COLO829 (cell line): ENCODE measurements around the gene SSH2.
A peak's percentile ranks its signal among the peaks of the same experiment; 100 is the strongest.
"Not testable (repeated sequence)": the region's sequence is repeated elsewhere in the genome, so short reads cannot be mapped to it uniquely, and the experiment has no call there.

ENCODE experiments used
- DNase-seq: peaks from one replicate; pipeline ENCODE4 v3.0.0; 2012; ENCODE audit warnings: low spot score

Gene SSH2

GRCh38 chr17:29930409-29931010 is 482 bp upstream of the SSH2 start:
- DNase-seq, result no peak

- no peak for DNase-seq
These were observed 959 bp downstream of the SSH2 start for GRCh38 chr17:29929006-29929532.

DNA sequence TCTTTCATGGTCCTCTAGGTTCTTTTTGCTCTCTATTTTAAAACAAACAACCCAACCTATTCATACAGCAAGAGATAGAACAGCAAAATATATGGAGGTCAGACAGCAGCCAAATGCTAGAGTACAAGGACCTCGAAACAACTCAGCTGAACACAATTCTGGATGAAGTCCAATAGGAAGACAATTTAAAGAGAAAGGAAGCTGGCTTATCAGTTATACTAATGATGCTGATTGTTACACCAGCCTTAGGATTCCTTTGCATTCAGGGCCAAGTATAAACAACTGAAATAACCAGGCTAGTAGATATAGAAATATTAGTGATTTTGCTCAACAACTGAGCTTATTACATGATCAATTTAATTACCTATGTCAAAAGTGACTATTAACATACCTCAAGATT is 2.5 kb downstream of the SSH2 start:
- DNase-seq, result no peak

DNA sequence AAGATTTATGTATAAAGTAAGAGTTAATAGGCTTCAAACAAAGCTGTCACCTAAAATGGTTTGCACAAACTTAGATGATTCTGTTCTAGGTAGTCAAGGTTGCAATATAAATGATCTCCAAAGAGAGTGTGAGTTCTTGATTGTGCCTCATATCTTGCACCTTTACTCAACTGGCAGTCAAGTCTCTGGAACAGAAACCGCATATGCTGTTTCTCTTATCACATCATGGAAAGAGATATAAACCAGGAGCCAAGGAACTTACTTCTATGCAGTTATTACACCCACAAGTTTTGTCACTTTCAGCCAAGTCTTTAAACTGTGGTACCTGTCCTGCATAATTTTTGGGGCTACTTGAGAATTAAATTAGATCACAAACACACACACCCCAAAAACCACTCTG is 5.2 kb downstream of the SSH2 start:
- DNase-seq, result no peak

DNA sequence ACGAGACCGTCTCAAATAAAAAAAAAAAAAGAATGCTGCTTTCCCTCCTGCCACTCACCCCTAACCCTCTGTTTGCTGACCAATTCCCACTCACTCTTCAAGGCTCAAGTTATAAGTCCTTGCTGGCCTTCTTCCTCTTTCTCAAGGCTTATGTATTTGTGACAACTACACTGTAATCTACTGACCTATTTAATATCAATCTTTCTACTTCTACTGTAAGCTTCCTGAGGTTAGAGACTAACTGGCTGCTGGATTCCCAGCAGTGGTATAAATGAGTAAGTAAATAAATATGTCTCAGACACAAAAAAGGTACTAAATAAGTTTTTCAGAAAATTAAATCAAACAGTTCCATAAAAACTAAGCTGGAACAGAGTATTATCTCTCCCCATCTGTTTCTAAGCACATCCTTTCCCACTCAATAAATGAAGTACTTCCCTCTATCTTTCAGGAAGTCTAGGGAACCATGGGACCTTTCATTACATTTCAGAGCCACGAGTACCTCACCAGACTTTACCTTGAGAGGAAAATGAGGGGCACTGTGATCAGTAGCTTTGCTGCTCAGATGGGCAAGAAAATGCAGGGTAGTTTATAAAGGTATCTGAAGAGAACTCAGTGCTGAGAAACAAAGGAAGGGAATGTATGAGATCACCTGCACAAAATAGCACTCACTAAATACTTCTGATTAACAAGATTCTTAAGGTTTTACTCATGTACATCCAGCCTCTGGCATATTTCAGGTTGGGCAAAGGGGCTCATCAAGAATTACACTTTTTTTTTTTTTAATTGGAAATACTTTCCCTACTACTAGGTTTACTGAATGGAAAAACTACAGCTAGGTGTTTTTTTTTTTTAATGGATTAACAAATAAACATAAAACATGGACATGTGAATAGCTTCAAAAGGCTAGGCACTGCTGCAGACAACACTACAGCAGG is 10.8 kb downstream of the SSH2 start:
- DNase-seq, result no peak

- no peak for DNase-seq
These were observed 12.0 kb downstream of the SSH2 start for GRCh38 chr17:29918016-29918415.

GRCh38 chr17:29914819-29915537 is 15.1 kb downstream of the SSH2 start:
- DNase-seq, result peak; percentile 54

DNA sequence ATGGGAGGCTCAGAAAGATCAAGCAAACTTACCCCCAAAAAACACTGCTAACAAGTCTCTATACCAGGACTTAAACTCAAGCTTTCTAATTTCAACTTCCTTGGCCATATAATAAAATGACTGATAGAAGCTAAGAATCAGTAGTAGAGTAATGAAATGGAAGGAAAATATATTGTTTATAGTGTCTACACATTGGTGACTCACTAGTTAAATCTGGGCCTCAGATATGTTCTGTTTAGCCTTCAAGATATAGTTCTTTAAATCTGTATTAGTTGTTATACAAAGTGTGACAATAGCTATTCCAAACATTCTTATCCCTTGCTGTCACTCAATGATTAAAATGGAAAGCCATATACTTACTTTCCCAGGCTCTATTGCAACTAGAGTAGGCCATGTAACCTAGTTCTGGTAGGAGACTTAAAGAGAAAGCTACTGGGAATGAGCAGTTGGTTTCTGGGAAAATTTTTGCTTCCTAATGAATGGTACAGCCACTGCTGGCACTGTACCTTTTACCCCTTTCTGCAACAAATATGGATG is 18.3 kb downstream of the SSH2 start:
- DNase-seq, result no peak

DNA sequence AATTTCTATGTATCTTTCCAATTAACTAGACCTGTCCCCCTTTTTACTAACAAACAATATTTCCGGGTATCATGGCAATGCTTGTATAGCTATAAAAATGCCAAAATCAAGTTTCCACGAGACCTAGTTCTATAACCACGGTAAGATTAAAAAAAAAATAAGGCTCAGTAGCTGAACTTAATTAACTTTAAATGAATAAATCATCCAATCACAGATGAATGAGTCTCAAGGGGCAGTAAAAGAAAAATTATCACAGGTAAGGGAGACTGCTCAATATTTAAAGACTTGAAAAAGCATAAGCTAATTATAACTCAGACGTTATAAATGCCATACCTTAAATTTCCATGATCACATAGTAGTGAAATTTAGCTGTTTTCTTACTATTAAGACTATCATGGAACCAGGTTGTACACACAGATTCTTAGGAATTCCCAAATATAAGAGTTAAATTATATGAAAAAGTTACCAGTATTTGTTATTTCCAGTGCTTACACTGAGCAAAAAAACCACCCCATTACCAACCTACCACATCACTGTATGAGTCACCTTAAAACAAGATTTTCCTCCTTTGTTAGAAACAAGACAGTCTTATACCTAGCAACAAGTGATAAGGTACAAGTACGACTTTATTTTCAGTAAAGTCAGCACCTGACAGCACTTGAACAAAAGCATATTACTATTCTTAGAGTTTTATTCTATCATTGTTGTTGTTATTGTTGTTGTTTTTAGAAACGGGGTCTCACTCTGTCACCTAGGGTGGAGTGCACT is 20.6 kb downstream of the SSH2 start:
- DNase-seq, result no peak

DNA sequence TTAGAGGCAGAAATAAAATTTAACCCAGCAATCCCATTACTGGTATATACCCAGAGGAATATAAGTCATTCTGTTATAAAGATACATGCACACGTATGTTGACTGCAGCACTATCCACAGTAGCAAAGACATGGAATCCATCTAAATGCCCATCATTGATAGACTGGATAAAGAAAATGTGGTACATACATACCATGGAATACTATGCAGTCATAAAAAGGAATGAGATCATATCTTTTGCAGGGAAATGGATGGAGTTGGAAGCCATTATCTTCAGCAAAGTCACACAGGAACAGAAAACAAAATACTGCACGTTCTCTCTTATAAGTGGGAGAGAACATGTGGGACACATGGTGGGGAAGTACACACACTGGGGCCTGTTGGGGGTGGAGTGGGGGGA is 23.1 kb downstream of the SSH2 start:
- no peak for DNase-seq

- no peak for DNase-seq
These were observed 24.2 kb downstream of the SSH2 start for GRCh38 chr17:29905879-29906167.

DNA sequence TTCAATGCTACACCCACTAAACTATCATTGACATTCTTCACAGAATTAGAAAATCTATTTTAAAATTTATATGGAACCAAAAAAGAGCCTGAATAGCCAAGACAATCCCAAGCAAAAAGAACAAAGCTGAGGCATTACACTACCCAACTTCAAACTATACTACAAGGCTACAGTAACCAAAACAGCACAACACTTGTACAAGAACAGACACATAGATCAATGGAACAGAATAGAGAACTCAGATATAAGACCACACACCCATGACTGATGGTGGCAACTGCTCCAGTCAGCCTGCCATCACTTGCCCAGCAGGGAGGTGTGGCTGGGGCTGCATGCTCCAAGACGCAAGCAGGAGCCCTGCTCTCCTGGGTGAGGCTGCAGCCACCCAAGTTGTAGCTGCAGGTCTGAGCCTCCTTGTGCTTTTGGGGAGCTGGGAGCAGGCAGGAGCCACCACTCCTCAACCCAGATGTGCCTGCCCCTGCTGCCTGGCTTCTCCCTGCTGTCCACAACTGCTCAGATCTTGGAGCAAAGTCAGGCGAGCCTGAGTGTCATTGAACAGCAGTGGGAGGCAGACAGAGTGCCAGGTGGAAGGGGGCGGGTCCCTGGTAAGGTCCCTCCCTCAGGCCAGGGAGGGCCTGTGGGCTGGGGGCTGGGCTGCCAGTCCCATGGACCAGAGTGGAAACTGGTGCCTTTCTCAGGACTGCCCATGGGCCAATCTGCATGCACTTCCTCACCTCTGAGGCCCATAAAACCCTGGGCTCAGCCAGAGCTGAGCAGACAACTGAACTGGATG is 24.7 kb downstream of the SSH2 start:
- DNase-seq, result no peak

DNA sequence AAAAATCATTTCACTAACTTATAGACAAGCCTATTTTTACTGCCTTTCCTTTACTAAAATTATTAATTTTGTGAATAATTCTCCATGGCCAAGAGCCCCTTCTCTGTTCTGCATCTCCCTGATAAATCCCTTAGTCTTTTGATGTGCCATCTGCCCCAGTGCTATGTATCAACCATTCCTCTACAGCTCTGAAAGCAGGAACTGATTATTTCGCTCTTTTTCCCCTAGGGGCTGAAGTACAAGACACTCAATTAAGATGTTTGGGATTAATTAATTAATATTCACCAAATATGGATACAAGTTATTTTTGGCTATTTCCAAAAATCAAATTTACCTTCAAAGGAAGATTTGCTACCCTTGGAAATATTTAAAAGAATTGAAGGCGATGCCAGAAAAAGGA is 26.6 kb downstream of the SSH2 start:
- DNase-seq, result no peak

- not testable (repeated sequence) for DNase-seq
These were observed 32.9 kb downstream of the SSH2 start for GRCh38 chr17:29897136-29897535.

GRCh38 chr17:29892201-29892600 is 37.8 kb downstream of the SSH2 start:
- no peak for DNase-seq

DNA sequence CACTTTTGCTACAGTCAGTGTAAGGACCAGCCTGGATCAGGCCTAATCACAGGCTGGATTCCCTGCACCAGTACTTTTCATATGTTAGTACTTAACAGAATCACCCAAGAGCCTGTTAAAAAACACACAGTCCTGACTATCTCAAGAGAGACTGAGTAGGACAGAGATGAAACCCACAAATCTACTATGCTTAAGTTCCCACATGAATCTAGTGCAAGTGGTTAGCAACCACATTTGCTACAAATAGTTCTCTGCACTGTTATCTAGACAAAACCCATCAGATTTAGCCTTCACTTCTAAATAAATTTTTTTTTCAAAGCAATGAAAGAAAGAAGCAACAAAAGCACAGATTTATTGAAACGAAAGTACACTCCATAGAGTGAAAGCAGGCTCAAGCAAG is 38.9 kb downstream of the SSH2 start:
- DNase-seq, result no peak

DNA sequence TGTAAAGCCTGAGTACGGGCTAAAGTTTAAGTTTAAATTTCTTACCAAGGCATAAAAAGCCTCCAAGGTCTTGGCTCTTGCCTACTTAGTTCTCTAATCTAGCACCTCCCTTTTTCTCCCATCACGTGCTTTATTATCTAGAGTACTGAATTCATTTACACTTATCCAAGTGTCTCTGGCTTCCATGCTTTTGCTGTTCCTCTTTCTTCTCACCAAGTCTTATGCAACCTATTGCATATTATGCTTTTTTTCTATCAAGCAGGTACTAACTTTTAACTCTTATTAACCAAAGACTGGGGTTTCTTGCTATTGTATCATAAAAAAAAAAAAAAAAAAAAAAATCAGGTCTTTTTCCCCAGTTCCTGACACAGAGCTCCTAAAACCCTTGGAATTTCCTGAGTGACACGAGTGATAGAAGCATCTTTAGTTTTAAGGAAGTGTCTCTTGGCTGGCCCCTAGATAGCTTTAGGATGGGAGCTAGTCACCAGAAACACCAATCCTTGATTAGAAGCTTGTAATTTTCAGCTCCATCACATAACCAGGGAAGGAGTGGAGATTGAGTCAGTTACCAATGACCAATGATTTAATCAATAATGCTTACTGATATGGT is 44.9 kb downstream of the SSH2 start:
- DNase-seq, result no peak

- no peak for DNase-seq
These were observed 46.5 kb downstream of the SSH2 start for GRCh38 chr17:29883497-29883896.

DNA sequence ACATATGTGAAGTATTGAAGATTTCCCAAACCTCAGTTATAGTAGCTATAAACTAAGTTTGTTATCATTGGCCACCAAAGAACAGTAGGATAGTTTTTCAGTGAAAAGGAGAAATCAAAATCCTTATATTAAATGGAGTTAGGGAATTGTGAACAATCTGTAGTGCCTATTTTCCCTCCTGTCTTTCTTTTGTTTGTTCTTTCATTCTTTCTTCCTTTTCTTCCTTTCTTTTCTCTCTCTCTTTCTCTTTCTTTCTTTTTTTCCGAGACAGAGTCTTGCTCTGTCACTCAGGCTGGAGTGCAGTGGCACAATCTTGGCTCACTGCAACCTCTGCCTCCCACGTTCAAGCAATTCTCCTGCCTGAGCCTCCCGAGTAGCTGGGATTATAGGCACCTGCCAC is 48.8 kb downstream of the SSH2 start:
- DNase-seq, result no peak

GRCh38 chr17:29880031-29880430 is 50.0 kb downstream of the SSH2 start:
- no peak for DNase-seq
